ENCODE results near the gene CCDC12.

Gene CCDC12

GRCh38 chr3:46934072-46934471 lies 42.5 kb downstream of the CCDC12 start:
- H3K4me2 ChIP-seq (ENCODE audit: insufficient read depth, low read length) = no peak overlapping the region

GRCh38 chr3:46933261-46933660 lies 43.3 kb downstream of the CCDC12 start:
- H3K27ac ChIP-seq (ENCODE audit: low read length) = peak overlapping the region; percentile 33; the same call in 1 of the 2 replicates
- H3K4me3 ChIP-seq (ENCODE audit: low read depth in 1 of 2, low read length in 2 of 2) = no peak overlapping the region
- TF ChIP-seq EZH2 (IDR thresholded peaks at IDR 0.05; ENCODE audit: borderline replicate concordance, low read depth, low read length, severe bottlenecking) (no peak), CTCF (IDR thresholded peaks at IDR 0.05; ENCODE audit: borderline replicate concordance, extremely low read depth, low read length, poor library complexity, severe bottlenecking) (no peak)
- 0 out of 2 replicates have a peak, but pooled peaks cover under 1% of the 10 kb centered on the region for H3K4me1 ChIP-seq (ENCODE audit: insufficient read depth, low read length)
- peaks cover 96% of the 10 kb centered on the region for H3K79me2 ChIP-seq (ENCODE audit: insufficient read depth, low read length)
- peaks cover 83% of the 10 kb centered on the region for H4K20me1 ChIP-seq (ENCODE audit: insufficient read depth, low read length)
- H3K4me2 ChIP-seq (ENCODE audit: insufficient read depth, low read length) = no peak overlapping the region
- H3K9ac ChIP-seq (ENCODE audit: low read depth, low read length) = no peak overlapping the region; the same call in 1 of the 2 replicates
- no peaks in the 10 kb centered on the region for H3K27me3 ChIP-seq (ENCODE audit: insufficient read depth, low read length, poor library complexity)
- ATAC-seq (ENCODE audit: insufficient read depth, low read depth) (no peak), DNase-seq (no peak)
- H2AFZ ChIP-seq (ENCODE audit: low read depth, low read length) = no peak overlapping the region
- no peaks in the 10 kb centered on the region for H3K9me3 ChIP-seq (ENCODE audit: insufficient read depth, low read length, severe bottlenecking)
- H3K36me3 ChIP-seq (ENCODE audit: insufficient read depth, low read length) = peaks cover 79% of the 10 kb centered on the region

More at GRCh38 chr3:46934072-46934471, 42.5 kb downstream of the CCDC12 start:
- Histone ChIP-seq H3K27me3 (ENCODE audit: insufficient read depth, low read length, poor library complexity) (no peaks in the 10 kb centered on the region), H3K4me1 (ENCODE audit: insufficient read depth, low read length) (no peaks in the 10 kb centered on the region), H3K9me3 (ENCODE audit: insufficient read depth, low read length, severe bottlenecking) (no peaks in the 10 kb centered on the region), H3K9ac (ENCODE audit: low read depth, low read length) (no peak overlapping the region), H3K36me3 (ENCODE audit: insufficient read depth, low read length) (peaks cover 80% of the 10 kb centered on the region), H2AFZ (ENCODE audit: low read depth, low read length) (no peak overlapping the region), H4K20me1 (ENCODE audit: insufficient read depth, low read length) (peaks cover 85% of the 10 kb centered on the region), H3K27ac (ENCODE audit: low read length) (no peak overlapping the region), H3K4me3 (ENCODE audit: low read depth in 1 of 2, low read length in 2 of 2) (no peak overlapping the region), H3K79me2 (ENCODE audit: insufficient read depth, low read length) (peaks cover 96% of the 10 kb centered on the region)
- no peak for TF ChIP-seq CTCF (IDR thresholded peaks at IDR 0.05; ENCODE audit: borderline replicate concordance, extremely low read depth, low read length, poor library complexity, severe bottlenecking)
- DNase-seq (no peak), ATAC-seq (ENCODE audit: insufficient read depth, low read depth) (no peak)

GRCh38 chr3:46932455-46933225 lies 43.9 kb downstream of the CCDC12 start:
- ATAC-seq (ENCODE audit: insufficient read depth, low read depth) (no peak), DNase-seq (no peak)
- no peaks in the 10 kb centered on the region for H3K27me3 ChIP-seq (ENCODE audit: insufficient read depth, low read length, poor library complexity)
- H3K4me2 ChIP-seq (ENCODE audit: insufficient read depth, low read length) = no peak overlapping the region
- H2AFZ ChIP-seq (ENCODE audit: low read depth, low read length) = no peak overlapping the region
- peaks cover 96% of the 10 kb centered on the region for H3K79me2 ChIP-seq (ENCODE audit: insufficient read depth, low read length)
- H3K4me3 ChIP-seq (ENCODE audit: low read depth in 1 of 2, low read length in 2 of 2) = no peak overlapping the region
- H3K27ac ChIP-seq (ENCODE audit: low read length) = peak overlapping the region; percentile 33; the same call in 1 of the 2 replicates
- no peak overlapping the region for H3K9ac ChIP-seq (ENCODE audit: low read depth, low read length)
- H4K20me1 ChIP-seq (ENCODE audit: insufficient read depth, low read length) = peaks cover 84% of the 10 kb centered on the region
- TF ChIP-seq EZH2 (IDR thresholded peaks at IDR 0.05; ENCODE audit: borderline replicate concordance, low read depth, low read length, severe bottlenecking) (no peak), CTCF (IDR thresholded peaks at IDR 0.05; ENCODE audit: borderline replicate concordance, extremely low read depth, low read length, poor library complexity, severe bottlenecking) (peak; percentile 16)
- peaks cover 77% of the 10 kb centered on the region for H3K36me3 ChIP-seq (ENCODE audit: insufficient read depth, low read length)
- H3K4me1 ChIP-seq (ENCODE audit: insufficient read depth, low read length) = 0 out of 2 replicates have a peak, but pooled peaks cover 2% of the 10 kb centered on the region
- H3K9me3 ChIP-seq (ENCODE audit: insufficient read depth, low read length, severe bottlenecking) = no peaks in the 10 kb centered on the region

Data from DND-41 (cell line).